Heart left ventricle (tissue), 13 donors: ENCODE measurements around the gene ADGRV1.

Experiments used
- POLR2A ChIP-seq, 2 donors: fragments of 450-650 bp; IDR thresholded peaks; one replicate each; pipeline ENCODE4 v1.6.1; 2017; ENCODE audit warnings: antibody characterized with exemption in 2 of 2, mild to moderate bottlenecking in 2 of 2, moderate library complexity in 2 of 2
- TF ChIP-seq, protein P1 (sequence below), 12 donors: fragments of 200-600 bp; sonication (generic) in 4 of 12; IDR thresholded peaks; one replicate each; pipeline versions ENCODE4 v1.5.0 to v1.8.0; 2018 to 2022; ENCODE audit warnings: antibody characterized with exemption in 12 of 12, mild to moderate bottlenecking in 5 of 12
- donor health status: ischemic (EF 13 %, LVEDD 7.1; RV severe dilation, severe dysfunction).
- donor health status: DM: no; HTN: yes; CAD: no.
- donor health status: DM: no; HTN: no; CAD: no.
- donor health status: ischemic (EF 25% LVEDD 6.9; RV normal size, moderate dysfunction).
- donor health status: ischemic (EF 25% LVEDD 5.7; RV mildly dilated, moderate dysfunction).
- donor health status: ischemic (EF 35%, LVEDD 5.7; RV mildly dilated, moderate dysfunction).
- donor health status: nonischemic (EF 11% LVEDD 7.7; RV severe dilation, severe dysfunction).
- donor health status: DM: yes; HTN: yes; CAD: no.
- donor health status: PGD.
- donor health status: ischemic (EF 29% LVEDD 5.4; RV normal size, mild dysfunction).
- donor health status: nonischemic (EF 23%, LVEDD 6.1; RV moderate dilation, normal function).

DNA sequence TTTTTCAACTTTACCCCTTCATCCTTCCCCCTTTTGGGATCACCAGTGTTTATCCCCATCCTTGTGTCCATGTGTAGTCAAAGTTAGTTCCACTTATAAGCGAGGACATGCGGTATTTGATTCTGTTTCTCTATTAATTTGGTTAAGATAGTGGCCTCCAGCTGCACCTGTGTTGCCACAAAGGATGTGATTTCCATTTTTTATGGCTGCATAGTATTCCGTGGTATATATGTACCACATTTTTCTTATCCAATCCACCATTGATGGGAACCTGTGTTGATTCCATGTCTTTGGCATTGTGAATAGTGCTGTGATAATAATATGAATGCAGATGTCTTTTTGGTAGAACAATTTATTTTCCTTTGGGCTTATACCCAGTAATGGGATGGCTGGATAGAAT lies 572.2 kb downstream of the ADGRV1 start:
- TF ChIP-seq, protein P1, sequence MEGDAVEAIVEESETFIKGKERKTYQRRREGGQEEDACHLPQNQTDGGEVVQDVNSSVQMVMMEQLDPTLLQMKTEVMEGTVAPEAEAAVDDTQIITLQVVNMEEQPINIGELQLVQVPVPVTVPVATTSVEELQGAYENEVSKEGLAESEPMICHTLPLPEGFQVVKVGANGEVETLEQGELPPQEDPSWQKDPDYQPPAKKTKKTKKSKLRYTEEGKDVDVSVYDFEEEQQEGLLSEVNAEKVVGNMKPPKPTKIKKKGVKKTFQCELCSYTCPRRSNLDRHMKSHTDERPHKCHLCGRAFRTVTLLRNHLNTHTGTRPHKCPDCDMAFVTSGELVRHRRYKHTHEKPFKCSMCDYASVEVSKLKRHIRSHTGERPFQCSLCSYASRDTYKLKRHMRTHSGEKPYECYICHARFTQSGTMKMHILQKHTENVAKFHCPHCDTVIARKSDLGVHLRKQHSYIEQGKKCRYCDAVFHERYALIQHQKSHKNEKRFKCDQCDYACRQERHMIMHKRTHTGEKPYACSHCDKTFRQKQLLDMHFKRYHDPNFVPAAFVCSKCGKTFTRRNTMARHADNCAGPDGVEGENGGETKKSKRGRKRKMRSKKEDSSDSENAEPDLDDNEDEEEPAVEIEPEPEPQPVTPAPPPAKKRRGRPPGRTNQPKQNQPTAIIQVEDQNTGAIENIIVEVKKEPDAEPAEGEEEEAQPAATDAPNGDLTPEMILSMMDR (IDR thresholded peaks at IDR 0.05): no peak
- no peak for TF ChIP-seq POLR2A (IDR thresholded peaks at IDR 0.05)
